ENCODE data around the gene PPP1R17.

DNA sequence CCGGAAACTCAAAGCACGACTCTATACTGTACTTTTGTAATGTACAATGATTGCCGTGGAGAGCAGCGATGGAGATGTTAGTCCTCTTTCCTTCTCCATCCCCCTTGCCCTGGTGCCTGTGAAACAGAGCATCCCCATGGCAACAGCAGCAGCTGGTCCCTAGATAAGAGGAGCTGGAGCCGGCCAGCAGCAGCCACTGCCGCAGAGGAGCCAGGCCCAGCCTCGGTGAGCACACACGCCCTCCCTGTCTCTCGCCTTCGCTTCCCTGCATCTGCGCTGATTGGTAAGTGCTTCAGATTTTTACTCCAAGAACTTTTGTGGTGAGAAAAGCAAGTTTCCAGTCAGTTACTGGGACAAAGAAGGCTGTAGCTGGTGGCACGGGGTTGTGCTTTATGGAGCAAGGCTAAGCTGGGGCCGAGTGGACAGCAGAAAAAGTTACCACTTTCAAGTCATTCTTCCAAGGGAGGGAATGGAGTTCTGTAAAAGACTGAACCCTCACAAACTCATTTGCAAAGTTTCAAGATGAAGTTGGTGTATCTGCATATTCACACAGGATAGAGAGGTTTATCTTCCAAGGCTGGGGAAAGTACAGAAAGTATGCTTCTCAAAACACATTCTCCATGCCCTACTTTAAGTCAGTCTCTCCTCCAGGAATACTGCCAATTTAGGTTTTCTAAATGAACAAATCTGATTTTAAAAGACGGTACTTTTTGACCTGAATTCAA is at the start of gene PPP1R17:
- TF ChIP-seq GATA2 (IDR thresholded peaks at IDR 0.05; ENCODE audit: low read depth, low read length) (peak; percentile 72), GATA3 (IDR thresholded peaks at IDR 0.05; ENCODE audit: low read depth, low read length) (no peak)

Data from SH-SY5Y (cell line).